IMR-90 (cell line): ENCODE data around the gene MEGF6. TPM values are rescaled to one million over a fixed set of nuclear protein-coding genes. Genes with fewer than 3 reads are reported as not detected.

Experiments
- ATAC-seq: fragments of 200-7000 bp; cut with Tn5 transposase; 2 replicates; pipeline ENCODE4 v1.9.1; 2020; ENCODE audit warnings: low read depth, mild to moderate bottlenecking, moderate library complexity
- BruUV-seq: library from RNA; stranded (reverse); fragments of 400-500 nt; replicated peaks from 2 replicates; lab custom pipeline; 2021; lab: Mats Ljungman, UMichigan
- CTCF ChIA-PET: fragments of 300-600 bp; formaldehyde crosslinking; extraction: SDS; loops from one replicate; lab custom pipeline; 2021; ENCODE audit warnings: antibody characterized with exemption; lab: Yijun Ruan, JAX
- POLR2A ChIA-PET: fragments of 300-600 bp; sonication (Branson Sonifier 250); formaldehyde crosslinking; loops from one replicate; lab custom pipeline; 2022; ENCODE audit warnings: antibody characterized with exemption; ENCODE audit not compliant: unreplicated experiment; lab: Charles Lee
- DNase-seq: peaks from one replicate; pipeline ENCODE4 v3.0.0; 2013
- H2AFZ ChIP-seq: replicated peaks from 2 replicates; pipeline ENCODE3; 2013; ENCODE audit warnings: low read length, mild to moderate bottlenecking; ENCODE audit not compliant: poor library complexity
- H2AK5ac ChIP-seq: 2 replicates; pipeline ENCODE4 v1.6.1; 2013; ENCODE audit warnings: low read depth, low read length, inconsistent platforms
- H2AK9ac ChIP-seq: replicated peaks from 2 replicates; pipeline ENCODE3; 2013; ENCODE audit warnings: mild to moderate bottlenecking, low read depth, low read length, moderate library complexity; ENCODE audit not compliant: poor library complexity
- H2BK120ac ChIP-seq: 2 replicates; pipeline ENCODE4 v1.6.1; 2013; ENCODE audit warnings: low read depth, low read length, inconsistent platforms
- H2BK15ac ChIP-seq: 3 replicates; pipeline ENCODE4 v1.6.1; 2013; ENCODE audit warnings: low read depth, low read length, inconsistent platforms
- H2BK20ac ChIP-seq: 2 replicates; pipeline ENCODE4 v1.6.1; 2013; ENCODE audit warnings: low read depth, mild to moderate bottlenecking, inconsistent platforms, low read length, moderate library complexity
- H2BK5ac ChIP-seq: 2 replicates; pipeline ENCODE4 v1.6.1; 2013; ENCODE audit warnings: mild to moderate bottlenecking, low read depth, low read length, inconsistent platforms; ENCODE audit not compliant: poor library complexity, severe bottlenecking
- H3K14ac ChIP-seq: replicated peaks from 2 replicates; pipeline ENCODE4 v1.6.1; 2013; ENCODE audit warnings: low read depth, low read length, inconsistent platforms
- H3K18ac ChIP-seq: 2 replicates; pipeline ENCODE4 v1.6.1; 2013; ENCODE audit warnings: low read depth, low read length, control low read depth
- H3K23ac ChIP-seq: 2 replicates; pipeline ENCODE4 v1.6.1; 2013; ENCODE audit warnings: low read depth, low read length, inconsistent platforms
- H3K27ac ChIP-seq: 2 replicates; pipeline ENCODE4 v1.5.1; 2013; ENCODE audit warnings: mild to moderate bottlenecking, control low read depth, low read length; ENCODE audit not compliant: insufficient read depth
- H3K27me3 ChIP-seq: 2 replicates; pipeline ENCODE4 v1.6.1; 2013; ENCODE audit warnings: low read length; ENCODE audit not compliant: control insufficient read depth, insufficient read depth
- H3K36me3 ChIP-seq: 2 replicates; pipeline ENCODE4 v1.6.1; 2013; ENCODE audit warnings: low read length, mixed read lengths; ENCODE audit not compliant: control insufficient read depth, insufficient read depth
- H3K4ac ChIP-seq: 2 replicates; pipeline ENCODE4 v1.6.1; 2013; ENCODE audit warnings: low read depth, low read length, inconsistent platforms
- H3K4me1 ChIP-seq: 2 replicates; pipeline ENCODE4 v1.6.1; 2013; ENCODE audit warnings: low read length, mixed read lengths; ENCODE audit not compliant: control insufficient read depth, insufficient read depth
- H3K4me2 ChIP-seq: 2 replicates; pipeline ENCODE4 v1.6.1; 2013; ENCODE audit warnings: low read depth, mild to moderate bottlenecking, control low read depth, low read length, moderate library complexity
- H3K4me3 ChIP-seq: 2 replicates; pipeline ENCODE4 v1.5.1; 2013; ENCODE audit warnings: low read depth, mild to moderate bottlenecking, control low read depth, low read length, moderate library complexity; ENCODE audit not compliant: insufficient read depth
- H3K56ac ChIP-seq: 2 replicates; pipeline ENCODE4 v1.6.1; 2013; ENCODE audit warnings: low read length, inconsistent platforms; ENCODE audit not compliant: insufficient read depth; ENCODE audit errors: extremely low read depth
- H3K79me1 ChIP-seq, 2 experiments: 2 replicates each; pipeline ENCODE4 v1.6.1; 2013; ENCODE audit warnings: low read length in 2 of 2, inconsistent platforms in 1 of 2, low read depth in 1 of 2
- H3K9ac ChIP-seq: 2 replicates; pipeline ENCODE4 v1.6.1; 2013; ENCODE audit warnings: low read depth, low read length, control low read depth
- H3K9me1 ChIP-seq: 2 replicates; pipeline ENCODE4 v1.6.1; 2013; ENCODE audit warnings: low read length, inconsistent platforms; ENCODE audit not compliant: insufficient read depth
- H3K9me3 ChIP-seq: 2 replicates; pipeline ENCODE4 v1.6.1; 2013; ENCODE audit warnings: low read length; ENCODE audit not compliant: control insufficient read depth, insufficient read depth
- H4K20me1 ChIP-seq: 2 replicates; pipeline ENCODE4 v1.6.1; 2013; ENCODE audit warnings: low read length, inconsistent platforms; ENCODE audit not compliant: insufficient read depth
- H4K5ac ChIP-seq: 2 replicates; pipeline ENCODE4 v1.6.1; 2013; ENCODE audit warnings: mild to moderate bottlenecking, low read depth, low read length, control low read depth
- H4K8ac ChIP-seq, 2 experiments: 2 replicates each; pipeline ENCODE4 v1.6.1; 2013; ENCODE audit warnings: low read depth in 2 of 2, low read length in 2 of 2, control low read depth in 1 of 2, inconsistent platforms in 1 of 2
- H4K91ac ChIP-seq: 2 replicates; pipeline ENCODE4 v1.6.1; 2013; ENCODE audit warnings: low read depth, low read length, inconsistent platforms; ENCODE audit not compliant: insufficient read depth
- NFE2L2 ChIP-seq: fragments of 150-350 bp; IDR thresholded peaks from 2 replicates; pipeline ENCODE4 v1.6.1; 2016; ENCODE audit warnings: low read depth, mild to moderate bottlenecking, low read length
- SMC3 ChIP-seq: fragments of 150-350 bp; IDR thresholded peaks from 2 replicates; pipeline ENCODE4 v1.6.1; 2016; ENCODE audit warnings: low read depth, mild to moderate bottlenecking, antibody characterized with exemption, low read length, moderate library complexity
- WGBS, 2 experiments: methylation state at CpG; one replicate each; pipeline versions ENCODE4 v1.1.5 to v1.1.7; 2013; ENCODE audit warnings: missing lambda C conversion rate in 2 of 2; ENCODE audit not compliant: insufficient read length in 1 of 2; ENCODE audit errors: extremely low coverage in 2 of 2; 5-methylcytosine and 5-hydroxymethylcytosine counted together
- dilution Hi-C: fragments of 300-500 bp; cut with HindIII; formaldehyde crosslinking; loops from one replicate; pipeline ENCODE4 v1.14.3; 2018; ENCODE audit warnings: low sequenced_read_pairs; ENCODE audit not compliant: unreplicated experiment
- in situ Hi-C: fragments of 300-500 bp; cut with MboI; formaldehyde crosslinking; loops from 3 replicates; pipeline ENCODE4 v1.14.3; 2019; ENCODE audit warnings: low sequenced_read_pairs, inconsistent platforms, mixed read lengths
- intact Hi-C: fragments of 100-400 bp; cut with micrococcal nuclease; formaldehyde crosslinking; loops from 2 replicates; pipeline ENCODE4 v1.10.0; 2022
- polyA plus RNA-seq, 3 experiments: library from polyadenylated mRNA; depleted of rRNA; stranded (reverse); fragments of >200 nt; gene quantifications; 2 replicates each; pipeline ENCODE4 v1.2.3, GENCODE V29; 2012; ENCODE audit warnings: low replicate concordance in 1 of 3
- total RNA-seq: library from RNA; depleted of rRNA; stranded (reverse); fragments of >200 nt; gene quantifications from 2 replicates; pipeline ENCODE4 v1.2.3, GENCODE V29; 2012

MEGF6 gene
- total and polyA plus RNA-seq, 2 of the 4 experiments (the other 2 are of a cell fraction) = 0.72 to 4.1 TPM

- dilution Hi-C loops (no loop called here), intact Hi-C loops (no loop called here), in situ Hi-C loops (loop anchor here (5.0 kb wide), 1 partner anchor 50 kb away; no protein-coding TSS in a partner anchor)
- Histone ChIP-seq H3K23ac (no peak overlapping the region), H3K14ac (no peak overlapping the region), H2BK5ac (no peak overlapping the region), H2AFZ (no peak overlapping the region), H3K79me1 (no peaks in the 10 kb centered on the region), H3K18ac (no peak overlapping the region), H3K27me3 (peaks cover 8% of the 10 kb centered on the region; the same call in 1 of the 2 replicates), H3K4ac (no peak overlapping the region), H4K8ac (no peak overlapping the region), H3K56ac (no peak overlapping the region), H3K9me3 (no peaks in the 10 kb centered on the region), H2BK20ac (no peak overlapping the region), H3K4me1 (peaks cover 15% of the 10 kb centered on the region), H3K9me1 (no peaks in the 10 kb centered on the region), H3K4me2 (no peak overlapping the region), H2AK5ac (no peak overlapping the region), H2BK15ac (no peak overlapping the region), H3K9ac (no peak overlapping the region), H4K91ac (no peak overlapping the region), H4K5ac (no peak overlapping the region), H2BK120ac (no peak overlapping the region), H2AK9ac (no peak overlapping the region), H3K4me3 (no peak overlapping the region), H3K36me3 (no peaks in the 10 kb centered on the region), H3K27ac (no peak overlapping the region), H4K20me1 (no peaks in the 10 kb centered on the region)
- 89% methylated on average over 1 of the region's 6 CpGs; no CpG with 5 or more reads in 1 of the 2 experiments for WGBS, 2 experiments
- ChIA-PET POLR2A (no interaction called here), CTCF (no interaction called here)
- BruUV-seq = no TSS peak
- TF ChIP-seq SMC3 (no peak), NFE2L2 (no peak)
- DNase-seq (no peak), ATAC-seq (no peak)
Observed at GRCh38 chr1:3552751-3553150, 58.6 kb downstream of the MEGF6 start.
